OCI-LY1 (cell line): ENCODE results near the gene PDLIM5.

Source experiments
- H2AFZ ChIP-seq: fragments of 200-600 bp; sonication (generic), shearing (Covaris generic); 2 replicates; pipeline ENCODE4 v1.6.0; 2014; ENCODE audit warnings: antibody characterized with exemption, mild to moderate bottlenecking, low read length
- H3F3A ChIP-seq: fragments of 200-600 bp; sonication (generic), shearing (Covaris generic); 2 replicates; pipeline ENCODE4 v1.6.0; 2014; ENCODE audit warnings: mild to moderate bottlenecking, antibody characterized with exemption, low read length, moderate library complexity; ENCODE audit not compliant: insufficient read depth
- H3K27ac ChIP-seq: fragments of 200-600 bp; sonication (generic); 2 replicates; pipeline ENCODE4 v1.5.1; 2014; ENCODE audit warnings: low read length, mixed run types, mild to moderate bottlenecking, low read depth; ENCODE audit not compliant: poor library complexity, severe bottlenecking
- H3K27me3 ChIP-seq: fragments of 200-600 bp; sonication (generic); 2 replicates; pipeline ENCODE4 v1.6.0; 2014; ENCODE audit warnings: antibody characterized with exemption, mild to moderate bottlenecking, low read length, moderate library complexity; ENCODE audit not compliant: insufficient read depth
- H3K36me3 ChIP-seq: fragments of 200-600 bp; sonication (generic); 2 replicates; pipeline ENCODE4 v1.6.1; 2014; ENCODE audit warnings: mild to moderate bottlenecking, antibody characterized with exemption, low read length, moderate library complexity, mixed read lengths; ENCODE audit not compliant: insufficient read depth
- H3K4me1 ChIP-seq: fragments of 200-600 bp; sonication (generic); 2 replicates; pipeline ENCODE4 v1.5.1; 2014; ENCODE audit warnings: mild to moderate bottlenecking, low read length, moderate library complexity; ENCODE audit not compliant: insufficient read depth, severe bottlenecking
- H3K4me2 ChIP-seq: fragments of 200-600 bp; sonication (generic), shearing (Covaris generic); 2 replicates; pipeline ENCODE4 v1.6.1; 2014; ENCODE audit warnings: low read length
- H3K4me3 ChIP-seq: fragments of 200-600 bp; sonication (generic); 2 replicates; pipeline ENCODE4 v1.5.1; 2014; ENCODE audit warnings: low read length, low read depth, mild to moderate bottlenecking, mixed read lengths; ENCODE audit not compliant: poor library complexity, severe bottlenecking
- H3K79me2 ChIP-seq: fragments of 200-600 bp; shearing (Covaris generic); 2 replicates; pipeline ENCODE4 v1.6.1; 2016; ENCODE audit warnings: mixed run types, low read length, mixed read lengths; ENCODE audit not compliant: insufficient read depth
- H3K9ac ChIP-seq: fragments of 200-600 bp; sonication (generic), shearing (Covaris generic); 2 replicates; pipeline ENCODE4 v1.6.1; 2014; ENCODE audit warnings: mild to moderate bottlenecking, low read length, mixed read lengths
- H3K9me2 ChIP-seq: fragments of 200-600 bp; sonication (generic), shearing (Covaris generic); 2 replicates; pipeline ENCODE4 v1.6.1; 2014; ENCODE audit warnings: low read depth, mild to moderate bottlenecking, low read length, mixed read lengths
- H3K9me3 ChIP-seq: fragments of 200-600 bp; shearing (Covaris generic); 2 replicates; pipeline ENCODE4 v1.6.1; 2014; ENCODE audit warnings: low read length, mixed read lengths
- H4K20me1 ChIP-seq: fragments of 200-600 bp; sonication (generic), shearing (Covaris generic); 2 replicates; pipeline ENCODE4 v1.6.0; 2016; ENCODE audit warnings: mild to moderate bottlenecking, low read length; ENCODE audit not compliant: insufficient read depth
- EZH2 ChIP-seq: fragments of 200-600 bp; sonication (generic), shearing (Covaris generic); IDR thresholded peaks from 2 replicates; pipeline ENCODE4 v1.8.0; 2017; ENCODE audit warnings: borderline replicate concordance, mixed run types, mild to moderate bottlenecking, antibody characterized with exemption, low read length, moderate library complexity, mixed read lengths
- TF ChIP-seq, protein P1 (sequence below): fragments of 200-600 bp; sonication (generic), shearing (Covaris generic); IDR thresholded peaks from 2 replicates; pipeline ENCODE4 v1.5.1; 2017; ENCODE audit warnings: mild to moderate bottlenecking, antibody characterized with exemption, low read length, moderate library complexity, mixed read lengths

Gene PDLIM5

DNA sequence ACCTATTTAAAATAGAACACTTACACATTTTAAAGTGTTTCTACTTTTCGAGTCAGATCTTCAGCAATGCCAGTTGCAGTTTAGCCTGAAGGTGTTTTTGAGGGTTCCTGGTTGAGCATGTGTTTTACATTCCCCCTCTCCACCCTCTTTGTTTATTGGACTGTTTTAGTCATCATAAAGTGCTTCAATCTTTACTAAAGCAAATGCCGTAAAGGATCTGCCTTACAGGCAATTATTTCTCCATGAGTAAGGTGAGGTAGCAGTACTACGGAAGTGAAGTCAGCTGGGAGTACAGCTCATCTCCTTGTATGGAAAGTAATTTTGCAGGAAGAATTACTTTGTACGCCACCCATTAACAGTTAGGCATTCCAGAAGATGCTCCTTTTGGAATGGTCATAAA is 36.9 kb downstream of the PDLIM5 start:
- no peak overlapping the region for H2AFZ ChIP-seq
- H3K4me1 ChIP-seq = no peaks in the 10 kb centered on the region
- H3K79me2 ChIP-seq = no peaks in the 10 kb centered on the region
- no peak overlapping the region for H3K4me2 ChIP-seq
- no peak overlapping the region for H3K27ac ChIP-seq
- H3K27me3 ChIP-seq = no peaks in the 10 kb centered on the region
- H3K4me3 ChIP-seq = no peak overlapping the region
- H4K20me1 ChIP-seq = no peaks in the 10 kb centered on the region
- TF ChIP-seq, protein P1, sequence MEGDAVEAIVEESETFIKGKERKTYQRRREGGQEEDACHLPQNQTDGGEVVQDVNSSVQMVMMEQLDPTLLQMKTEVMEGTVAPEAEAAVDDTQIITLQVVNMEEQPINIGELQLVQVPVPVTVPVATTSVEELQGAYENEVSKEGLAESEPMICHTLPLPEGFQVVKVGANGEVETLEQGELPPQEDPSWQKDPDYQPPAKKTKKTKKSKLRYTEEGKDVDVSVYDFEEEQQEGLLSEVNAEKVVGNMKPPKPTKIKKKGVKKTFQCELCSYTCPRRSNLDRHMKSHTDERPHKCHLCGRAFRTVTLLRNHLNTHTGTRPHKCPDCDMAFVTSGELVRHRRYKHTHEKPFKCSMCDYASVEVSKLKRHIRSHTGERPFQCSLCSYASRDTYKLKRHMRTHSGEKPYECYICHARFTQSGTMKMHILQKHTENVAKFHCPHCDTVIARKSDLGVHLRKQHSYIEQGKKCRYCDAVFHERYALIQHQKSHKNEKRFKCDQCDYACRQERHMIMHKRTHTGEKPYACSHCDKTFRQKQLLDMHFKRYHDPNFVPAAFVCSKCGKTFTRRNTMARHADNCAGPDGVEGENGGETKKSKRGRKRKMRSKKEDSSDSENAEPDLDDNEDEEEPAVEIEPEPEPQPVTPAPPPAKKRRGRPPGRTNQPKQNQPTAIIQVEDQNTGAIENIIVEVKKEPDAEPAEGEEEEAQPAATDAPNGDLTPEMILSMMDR = no peak
- no peak for TF ChIP-seq EZH2
- H3K9ac ChIP-seq = no peak overlapping the region
- no peaks in the 10 kb centered on the region for H3K36me3 ChIP-seq
- H3F3A ChIP-seq = no peaks in the 10 kb centered on the region
- no peaks in the 10 kb centered on the region for H3K9me3 ChIP-seq
- no peaks in the 10 kb centered on the region for H3K9me2 ChIP-seq

GRCh38 chr4:94489098-94489497 is 37.4 kb downstream of the PDLIM5 start:
- Histone ChIP-seq H3K9me2 (no peaks in the 10 kb centered on the region), H4K20me1 (no peaks in the 10 kb centered on the region), H2AFZ (no peak overlapping the region), H3K27me3 (no peaks in the 10 kb centered on the region), H3K4me2 (no peak overlapping the region), H3K9ac (no peak overlapping the region), H3F3A (no peaks in the 10 kb centered on the region), H3K4me1 (no peaks in the 10 kb centered on the region), H3K27ac (no peak overlapping the region), H3K9me3 (no peaks in the 10 kb centered on the region), H3K79me2 (no peaks in the 10 kb centered on the region), H3K4me3 (no peak overlapping the region), H3K36me3 (no peaks in the 10 kb centered on the region)
- TF ChIP-seq EZH2 = no peak
- TF ChIP-seq, protein P1 = no peak

DNA sequence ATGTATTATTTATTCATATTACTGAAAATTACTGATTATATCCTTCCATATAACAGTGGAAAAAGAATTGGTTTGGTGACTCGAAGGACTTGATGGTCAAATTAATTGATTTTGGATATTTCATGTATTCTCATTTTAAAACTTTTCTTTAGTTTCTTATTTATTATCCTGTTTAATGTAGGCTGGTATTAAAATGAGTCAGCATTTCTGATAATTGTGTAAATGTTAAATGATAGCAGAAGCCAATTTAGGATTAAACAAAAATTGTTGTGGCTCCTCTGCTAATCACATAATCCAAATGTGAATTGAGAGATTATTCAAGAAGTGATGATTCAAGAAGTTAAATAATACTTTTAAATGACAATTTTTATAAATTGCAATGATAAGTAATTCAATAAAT is 38.7 kb downstream of the PDLIM5 start:
- no peaks in the 10 kb centered on the region for H3K9me2 ChIP-seq
- no peaks in the 10 kb centered on the region for H3K9me3 ChIP-seq
- H2AFZ ChIP-seq = no peak overlapping the region
- no peaks in the 10 kb centered on the region for H4K20me1 ChIP-seq
- no peaks in the 10 kb centered on the region for H3K36me3 ChIP-seq
- TF ChIP-seq, protein P1 = no peak
- no peak for TF ChIP-seq EZH2
- H3F3A ChIP-seq = no peaks in the 10 kb centered on the region
- no peaks in the 10 kb centered on the region for H3K27me3 ChIP-seq
- H3K4me2 ChIP-seq = no peak overlapping the region
- no peak overlapping the region for H3K27ac ChIP-seq
- no peaks in the 10 kb centered on the region for H3K4me1 ChIP-seq
- H3K9ac ChIP-seq = no peak overlapping the region
- H3K79me2 ChIP-seq = no peaks in the 10 kb centered on the region
- no peak overlapping the region for H3K4me3 ChIP-seq
